SK-N-MC (cell line): ENCODE measurements around the gene FOXD4L6.
"Not testable (repeated sequence)": the region's sequence is repeated elsewhere in the genome, so short reads cannot be mapped to it uniquely, and the experiment has no call there.

Source experiments
- DNase-seq: peaks from one replicate; pipeline ENCODE4 v3.0.0-alpha.2; 2011; ENCODE audit warnings: low read depth, low spot score
- H3K27ac ChIP-seq: fragments of 200-600 bp; sonication (generic); 2 replicates; pipeline ENCODE4 v1.5.1; 2016; ENCODE audit warnings: mixed run types
- H3K36me3 ChIP-seq: fragments of 200-600 bp; sonication (generic); 2 replicates; pipeline ENCODE4 v1.6.1; 2017; ENCODE audit warnings: antibody characterized with exemption, low read length, mixed read lengths; ENCODE audit not compliant: insufficient read depth
- H3K4me3 ChIP-seq: fragments of 200-600 bp; sonication (generic); 2 replicates; pipeline ENCODE4 v1.5.1; 2016
- H3K9ac ChIP-seq: fragments of 200-600 bp; sonication (generic); 2 replicates; pipeline ENCODE4 v1.8.0; 2017; ENCODE audit warnings: mixed run types, mixed read lengths; ENCODE audit not compliant: insufficient read length
- H3K9me3 ChIP-seq: fragments of 200-600 bp; sonication (generic); 2 replicates; pipeline ENCODE4 v1.6.1; 2017; ENCODE audit warnings: low read depth, mild to moderate bottlenecking, antibody characterized with exemption, low read length, moderate library complexity, mixed read lengths

Gene FOXD4L6

GRCh38 chr9:41111414-41111813 lies 17.1 kb downstream of the FOXD4L6 start:
- not testable (repeated sequence) for H3K36me3 ChIP-seq, H3K27ac ChIP-seq, H3K9ac ChIP-seq, H3K9me3 ChIP-seq, DNase-seq, H3K4me3 ChIP-seq

- not testable (repeated sequence) for DNase-seq, H3K27ac ChIP-seq, H3K4me3 ChIP-seq, H3K9ac ChIP-seq, H3K9me3 ChIP-seq, H3K36me3 ChIP-seq
These were observed 17.6 kb downstream of the FOXD4L6 start for GRCh38 chr9:41110913-41111312.

GRCh38 chr9:41109253-41109652 lies 19.2 kb downstream of the FOXD4L6 start:
- H3K9me3 ChIP-seq, H3K4me3 ChIP-seq, H3K36me3 ChIP-seq, H3K9ac ChIP-seq, DNase-seq, H3K27ac ChIP-seq: not testable (repeated sequence)

GRCh38 chr9:41108816-41109215 lies 19.7 kb downstream of the FOXD4L6 start:
- not testable (repeated sequence) for H3K4me3 ChIP-seq, H3K27ac ChIP-seq, H3K9me3 ChIP-seq, DNase-seq, H3K9ac ChIP-seq, H3K36me3 ChIP-seq

GRCh38 chr9:41106472-41107116 lies 21.9 kb downstream of the FOXD4L6 start:
- not testable (repeated sequence) for H3K9me3 ChIP-seq

GRCh38 chr9:41105557-41106253 lies 22.8 kb downstream of the FOXD4L6 start:
- H3K4me3 ChIP-seq, H3K9ac ChIP-seq, H3K27ac ChIP-seq, DNase-seq, H3K9me3 ChIP-seq, H3K36me3 ChIP-seq: not testable (repeated sequence)

More at GRCh38 chr9:41106472-41107116, 21.9 kb downstream of the FOXD4L6 start:
- DNase-seq, H3K27ac ChIP-seq, H3K9ac ChIP-seq, H3K36me3 ChIP-seq, H3K4me3 ChIP-seq: not testable (repeated sequence)

GRCh38 chr9:41104542-41104941 lies 23.9 kb downstream of the FOXD4L6 start:
- not testable (repeated sequence) for H3K4me3 ChIP-seq, DNase-seq, H3K27ac ChIP-seq, H3K9ac ChIP-seq, H3K9me3 ChIP-seq, H3K36me3 ChIP-seq

GRCh38 chr9:41100508-41100907 lies 28.0 kb downstream of the FOXD4L6 start:
- not testable (repeated sequence) for H3K4me3 ChIP-seq, H3K36me3 ChIP-seq, H3K9ac ChIP-seq, H3K9me3 ChIP-seq, DNase-seq, H3K27ac ChIP-seq

- H3K9me3 ChIP-seq, H3K27ac ChIP-seq, H3K36me3 ChIP-seq, H3K9ac ChIP-seq, H3K4me3 ChIP-seq, DNase-seq: not testable (repeated sequence)
These were observed 29.7 kb downstream of the FOXD4L6 start for GRCh38 chr9:41098759-41099158.

GRCh38 chr9:41095060-41095459 lies 33.4 kb downstream of the FOXD4L6 start:
- H3K27ac ChIP-seq, H3K9me3 ChIP-seq, H3K4me3 ChIP-seq, DNase-seq, H3K36me3 ChIP-seq, H3K9ac ChIP-seq: not testable (repeated sequence)

- H3K4me3 ChIP-seq, H3K27ac ChIP-seq, DNase-seq, H3K9ac ChIP-seq, H3K9me3 ChIP-seq, H3K36me3 ChIP-seq: not testable (repeated sequence)
These were observed 34.3 kb downstream of the FOXD4L6 start for GRCh38 chr9:41094010-41094773.

GRCh38 chr9:41090922-41091321 lies 37.6 kb downstream of the FOXD4L6 start:
- not testable (repeated sequence) for H3K9me3 ChIP-seq, H3K36me3 ChIP-seq, H3K9ac ChIP-seq, H3K27ac ChIP-seq, DNase-seq, H3K4me3 ChIP-seq

- not testable (repeated sequence) for H3K36me3 ChIP-seq, H3K9ac ChIP-seq, DNase-seq, H3K4me3 ChIP-seq, H3K27ac ChIP-seq, H3K9me3 ChIP-seq
These were observed 38.1 kb downstream of the FOXD4L6 start for GRCh38 chr9:41090386-41090785.

- H3K9me3 ChIP-seq, H3K4me3 ChIP-seq, H3K36me3 ChIP-seq, H3K27ac ChIP-seq, H3K9ac ChIP-seq, DNase-seq: not testable (repeated sequence)
These were observed 39.9 kb downstream of the FOXD4L6 start for GRCh38 chr9:41088450-41089059.
